ENCODE data around the gene GAMT.
A peak's percentile ranks its signal among the peaks of the same experiment; 100 is the strongest.

GAMT gene

DNA sequence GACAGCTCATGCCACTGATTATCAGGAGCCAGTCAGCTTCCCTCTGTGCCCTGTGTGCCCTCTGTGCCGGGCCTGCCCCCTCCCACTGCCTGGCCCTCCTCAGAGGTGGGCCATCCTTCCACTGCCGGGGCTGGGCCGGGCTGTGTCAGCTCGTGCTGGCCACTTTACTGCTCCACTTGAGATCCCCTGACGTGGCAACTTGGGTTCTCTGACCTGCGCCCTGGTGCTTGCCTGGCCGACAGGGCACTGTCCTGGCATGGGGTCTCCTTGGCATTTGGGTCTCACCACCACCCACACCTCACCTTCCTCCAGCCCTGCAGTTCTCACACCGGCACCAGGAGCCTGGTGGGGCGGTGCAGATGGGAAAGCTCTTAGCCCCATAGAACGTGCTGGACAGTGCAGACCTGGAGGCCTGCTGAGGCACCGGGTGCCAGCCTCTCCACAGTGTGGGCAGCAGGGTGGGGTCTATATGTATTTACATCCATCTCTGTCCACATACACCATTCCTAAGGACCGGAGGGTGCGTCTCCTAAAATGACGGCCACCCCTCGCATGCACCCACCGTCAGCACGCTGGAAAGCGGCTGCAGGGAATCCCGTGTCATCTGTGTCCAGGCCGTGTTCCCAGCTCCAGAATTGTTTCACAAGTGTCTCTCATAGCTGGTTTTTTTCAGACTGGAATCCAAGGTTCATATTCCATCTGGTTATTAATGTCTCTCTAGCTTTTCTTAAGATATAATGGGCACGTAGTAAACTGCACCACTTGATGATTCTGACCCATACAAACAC lies 17.8 kb upstream of the GAMT start:
- DNase-seq, result no peak
- H3K36me3 ChIP-seq (ENCODE audit: control insufficient read depth in 4 of 4, insufficient read depth in 4 of 4, low read length in 3 of 4), result peaks cover 16 to 87% (median 64%) of the 10 kb centered on the region in 4 experiments
- H3K9me3 ChIP-seq (ENCODE audit: control extremely low read depth in 1 of 5, control insufficient read depth in 4 of 5, insufficient read depth in 2 of 5, low read depth in 1 of 5, low read length in 4 of 5), result no peaks in the 10 kb centered on the region
- POLR2A ChIA-PET, result interaction anchor here (0.6 to 0.8 kb wide), 3 partner anchors 130 to 877 kb away, joined by 3 to 5 read pairs (median 5); no protein-coding TSS in a partner anchor
- no peaks in the 10 kb centered on the region for H3K27me3 ChIP-seq (replicated peaks in 2 of 5; ENCODE audit: control insufficient read depth in 4 of 5, insufficient read depth in 5 of 5, low read length in 4 of 5)
- no peak overlapping the region for H3K4me3 ChIP-seq (ENCODE audit: control insufficient read depth in 1 of 7, extremely low read depth in 1 of 7, insufficient read depth in 4 of 7, low read depth in 2 of 7, low read length in 6 of 7)
- no peak overlapping the region for H3K27ac ChIP-seq (ENCODE audit: insufficient read depth in 1 of 2, low read depth in 1 of 2, low read length in 2 of 2, poor library complexity in 1 of 2, severe bottlenecking in 2 of 2)
- WGBS (ENCODE audit: insufficient coverage), result 98% methylated on average over 21 of the region's 21 CpGs
- peaks cover 0 to 21% (median 17%) of the 10 kb centered on the region in 4 experiments for H3K4me1 ChIP-seq (ENCODE audit: control extremely low read depth in 1 of 4, control insufficient read depth in 4 of 4, insufficient read depth in 4 of 4, low read length in 3 of 4)
- CTCF ChIA-PET, result interaction anchor here (0.9 kb wide), 1 partner anchor 9 kb away, joined by 3 read pairs; no protein-coding TSS in a partner anchor

- H3K9me3 ChIP-seq (ENCODE audit: control extremely low read depth in 1 of 5, control insufficient read depth in 4 of 5, insufficient read depth in 2 of 5, low read depth in 1 of 5, low read length in 4 of 5), result no peaks in the 10 kb centered on the region
- no peak for DNase-seq
- ChIA-PET POLR2A (interaction anchor here (0.6 to 0.9 kb wide), 3 partner anchors 15 to 878 kb away, joined by 3 to 5 read pairs (median 3); no protein-coding TSS in a partner anchor), CTCF (interaction anchor here (0.9 kb wide), 1 partner anchor 9 kb away, joined by 3 read pairs; no protein-coding TSS in a partner anchor)
- WGBS (ENCODE audit: insufficient coverage), result 96% methylated on average over 8 of the region's 13 CpGs
- peaks cover 16 to 87% (median 57%) of the 10 kb centered on the region in 4 experiments for H3K36me3 ChIP-seq (ENCODE audit: control insufficient read depth in 4 of 4, insufficient read depth in 4 of 4, low read length in 3 of 4)
- no peak overlapping the region for H3K27ac ChIP-seq (ENCODE audit: insufficient read depth in 1 of 2, low read depth in 1 of 2, low read length in 2 of 2, poor library complexity in 1 of 2, severe bottlenecking in 2 of 2)
- peaks cover 0 to 21% (median 17%) of the 10 kb centered on the region in 4 experiments for H3K4me1 ChIP-seq (ENCODE audit: control extremely low read depth in 1 of 4, control insufficient read depth in 4 of 4, insufficient read depth in 4 of 4, low read length in 3 of 4)
- H3K27me3 ChIP-seq (replicated peaks in 2 of 5; ENCODE audit: control insufficient read depth in 4 of 5, insufficient read depth in 5 of 5, low read length in 4 of 5), result no peaks in the 10 kb centered on the region
- H3K4me3 ChIP-seq (ENCODE audit: control insufficient read depth in 1 of 7, extremely low read depth in 1 of 7, insufficient read depth in 4 of 7, low read depth in 2 of 7, low read length in 6 of 7), result no peak overlapping the region
Measured at GRCh38 chr19:1418496-1418775, 17.1 kb upstream of the GAMT start.

DNA sequence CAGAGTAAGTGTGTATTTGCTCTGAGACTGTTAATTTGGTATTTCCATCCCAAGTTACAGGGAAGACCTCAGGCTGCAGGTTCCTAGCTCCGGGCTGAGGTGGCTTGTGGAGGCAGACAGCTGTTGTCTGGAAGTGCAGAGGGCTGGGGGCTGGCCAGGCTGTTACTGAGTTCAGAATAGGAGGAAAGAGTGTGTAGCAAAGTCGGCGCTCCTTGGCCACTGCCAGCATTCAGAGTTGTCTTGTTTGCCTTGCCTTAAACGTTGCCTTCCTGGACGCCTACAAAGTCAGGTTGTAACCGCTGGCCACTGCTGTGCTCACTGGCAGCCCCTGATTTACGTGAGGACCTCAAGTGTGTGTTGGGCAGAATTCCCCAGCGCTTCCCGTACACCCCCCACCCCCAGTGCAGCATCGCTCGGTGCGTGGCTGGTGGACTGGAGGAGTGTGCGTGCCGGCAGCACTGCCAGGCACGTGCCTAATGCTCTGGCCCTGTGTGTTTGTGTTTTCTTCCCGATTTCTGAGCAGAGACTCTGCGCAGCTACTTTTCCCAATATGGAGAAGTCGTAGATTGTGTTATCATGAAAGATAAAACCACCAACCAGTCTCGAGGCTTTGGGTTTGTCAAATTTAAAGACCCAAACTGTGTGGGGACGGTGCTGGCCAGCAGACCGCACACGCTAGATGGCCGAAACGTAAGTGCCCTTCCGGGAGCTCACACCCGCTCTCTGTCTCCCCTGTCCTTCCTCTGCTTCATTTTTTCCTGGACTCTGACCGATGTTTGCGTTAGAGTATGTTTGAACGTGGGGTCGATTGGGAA lies 16.5 kb upstream of the GAMT start:
- Histone ChIP-seq H3K9me3 (ENCODE audit: control extremely low read depth in 1 of 5, control insufficient read depth in 4 of 5, insufficient read depth in 2 of 5, low read depth in 1 of 5, low read length in 4 of 5) (no peaks in the 10 kb centered on the region), H3K27me3 (replicated peaks in 2 of 5; ENCODE audit: control insufficient read depth in 4 of 5, insufficient read depth in 5 of 5, low read length in 4 of 5) (no peaks in the 10 kb centered on the region), H3K4me1 (ENCODE audit: control extremely low read depth in 1 of 4, control insufficient read depth in 4 of 4, insufficient read depth in 4 of 4, low read length in 3 of 4) (peaks cover 0 to 21% (median 17%) of the 10 kb centered on the region in 4 experiments), H3K36me3 (ENCODE audit: control insufficient read depth in 4 of 4, insufficient read depth in 4 of 4, low read length in 3 of 4) (peaks cover 13 to 87% (median 55%) of the 10 kb centered on the region in 4 experiments), H3K27ac (ENCODE audit: insufficient read depth in 1 of 2, low read depth in 1 of 2, low read length in 2 of 2, poor library complexity in 1 of 2, severe bottlenecking in 2 of 2) (no peak overlapping the region), H3K4me3 (ENCODE audit: control insufficient read depth in 1 of 7, extremely low read depth in 1 of 7, insufficient read depth in 4 of 7, low read depth in 2 of 7, low read length in 6 of 7) (no peak overlapping the region)
- 90% methylated on average over 22 of the region's 30 CpGs for WGBS (ENCODE audit: insufficient coverage)
- DNase-seq, result no peak
- POLR2A ChIA-PET, result interaction anchor here (0.6 to 0.9 kb wide), 2 partner anchors 15 to 878 kb away, joined by 3 to 5 read pairs; no protein-coding TSS in a partner anchor
- CTCF ChIA-PET, result interaction anchor here (0.9 to 1.9 kb wide), 3 partner anchors 8 to 19 kb away, joined by 3 to 6 read pairs (median 3); no protein-coding TSS in a partner anchor

GRCh38 chr19:1417145-1417544 lies 15.8 kb upstream of the GAMT start:
- CTCF ChIA-PET, result interaction anchor here (1.0 to 1.9 kb wide), 4 partner anchors 14 to 19 kb away, joined by 3 to 6 read pairs (median 4); no protein-coding TSS in a partner anchor

DNA sequence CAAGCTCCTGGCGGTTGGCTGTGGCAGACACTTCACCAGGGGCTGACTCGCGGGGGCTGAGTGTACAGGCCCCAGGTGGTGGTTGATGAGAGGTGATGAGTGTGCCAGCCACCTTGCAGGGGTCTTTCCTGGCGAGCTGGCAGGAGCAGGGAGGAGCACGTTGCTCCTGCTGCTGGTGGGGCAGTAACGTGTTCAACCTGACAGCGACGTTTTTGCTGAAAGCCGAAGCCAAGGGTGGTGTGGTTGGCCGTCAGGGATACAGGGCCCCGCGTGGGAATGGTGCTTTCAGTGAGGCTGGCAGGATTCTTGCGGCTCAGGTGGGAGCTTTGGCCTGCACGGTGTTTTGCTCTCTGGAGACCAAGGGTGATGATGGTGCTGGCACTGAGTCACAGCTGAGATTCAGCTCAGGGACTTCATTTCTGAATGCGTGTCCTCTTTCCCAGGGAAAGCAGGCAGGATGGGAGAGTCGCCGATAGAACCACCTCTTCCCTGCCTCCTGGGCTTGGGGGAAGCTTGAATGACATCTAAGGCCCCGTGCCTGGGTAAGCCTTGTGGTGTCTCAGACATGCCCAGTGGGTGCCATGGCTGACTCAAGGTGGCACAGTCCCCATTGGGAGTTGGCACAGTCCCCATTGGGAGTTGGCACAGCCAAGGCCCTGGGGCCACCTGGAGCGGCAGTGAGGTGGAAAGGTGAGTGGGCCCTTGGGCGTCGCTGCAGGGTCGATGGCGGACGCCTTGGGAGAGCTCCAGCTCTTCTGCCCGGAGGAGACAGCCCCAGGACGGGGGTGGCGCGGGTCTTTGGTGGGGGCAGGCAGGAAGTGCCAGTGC lies 14.9 kb upstream of the GAMT start:
- Histone ChIP-seq H3K9me3 (ENCODE audit: control extremely low read depth in 1 of 5, control insufficient read depth in 4 of 5, insufficient read depth in 2 of 5, low read depth in 1 of 5, low read length in 4 of 5) (no peaks in the 10 kb centered on the region), H3K4me3 (ENCODE audit: control insufficient read depth in 1 of 7, extremely low read depth in 1 of 7, insufficient read depth in 4 of 7, low read depth in 2 of 7, low read length in 6 of 7) (peak overlapping the region in 2 of 7 experiments; percentile 25 to 49), H3K27ac (ENCODE audit: insufficient read depth in 1 of 2, low read depth in 1 of 2, low read length in 2 of 2, poor library complexity in 1 of 2, severe bottlenecking in 2 of 2) (peak overlapping the region in 1 of 2 experiments; percentile 57), H3K36me3 (ENCODE audit: control insufficient read depth in 4 of 4, insufficient read depth in 4 of 4, low read length in 3 of 4) (peaks cover 4 to 86% (median 42%) of the 10 kb centered on the region in 4 experiments), H3K27me3 (replicated peaks in 2 of 5; ENCODE audit: control insufficient read depth in 4 of 5, insufficient read depth in 5 of 5, low read length in 4 of 5) (no peaks in the 10 kb centered on the region), H3K4me1 (ENCODE audit: control extremely low read depth in 1 of 4, control insufficient read depth in 4 of 4, insufficient read depth in 4 of 4, low read length in 3 of 4) (peaks cover 0 to 27% (median 19%) of the 10 kb centered on the region in 4 experiments)
- ChIA-PET CTCF (interaction anchor here (1.0 to 1.9 kb wide), 4 partner anchors 14 to 20 kb away, joined by 3 to 6 read pairs (median 4); no protein-coding TSS in a partner anchor), POLR2A (no interaction called here)
- no peak for DNase-seq
- WGBS (ENCODE audit: insufficient coverage), result 84% methylated on average over 24 of the region's 28 CpGs

More at GRCh38 chr19:1417145-1417544, 15.8 kb upstream of the GAMT start:
- DNase-seq, result no peak
- H3K36me3 ChIP-seq (ENCODE audit: control insufficient read depth in 4 of 4, insufficient read depth in 4 of 4, low read length in 3 of 4), result peaks cover 8 to 87% (median 50%) of the 10 kb centered on the region in 4 experiments
- no peak overlapping the region for H3K4me3 ChIP-seq (ENCODE audit: control insufficient read depth in 1 of 7, extremely low read depth in 1 of 7, insufficient read depth in 4 of 7, low read depth in 2 of 7, low read length in 6 of 7)
- POLR2A ChIA-PET, result no interaction called here
- no peaks in the 10 kb centered on the region for H3K27me3 ChIP-seq (replicated peaks in 2 of 5; ENCODE audit: control insufficient read depth in 4 of 5, insufficient read depth in 5 of 5, low read length in 4 of 5)
- 95% methylated on average over 21 of the region's 21 CpGs for WGBS (ENCODE audit: insufficient coverage)
- H3K27ac ChIP-seq (ENCODE audit: insufficient read depth in 1 of 2, low read depth in 1 of 2, low read length in 2 of 2, poor library complexity in 1 of 2, severe bottlenecking in 2 of 2), result no peak overlapping the region
- H3K4me1 ChIP-seq (ENCODE audit: control extremely low read depth in 1 of 4, control insufficient read depth in 4 of 4, insufficient read depth in 4 of 4, low read length in 3 of 4), result peaks cover 0 to 22% (median 17%) of the 10 kb centered on the region in 4 experiments
- H3K9me3 ChIP-seq (ENCODE audit: control extremely low read depth in 1 of 5, control insufficient read depth in 4 of 5, insufficient read depth in 2 of 5, low read depth in 1 of 5, low read length in 4 of 5), result no peaks in the 10 kb centered on the region

DNA sequence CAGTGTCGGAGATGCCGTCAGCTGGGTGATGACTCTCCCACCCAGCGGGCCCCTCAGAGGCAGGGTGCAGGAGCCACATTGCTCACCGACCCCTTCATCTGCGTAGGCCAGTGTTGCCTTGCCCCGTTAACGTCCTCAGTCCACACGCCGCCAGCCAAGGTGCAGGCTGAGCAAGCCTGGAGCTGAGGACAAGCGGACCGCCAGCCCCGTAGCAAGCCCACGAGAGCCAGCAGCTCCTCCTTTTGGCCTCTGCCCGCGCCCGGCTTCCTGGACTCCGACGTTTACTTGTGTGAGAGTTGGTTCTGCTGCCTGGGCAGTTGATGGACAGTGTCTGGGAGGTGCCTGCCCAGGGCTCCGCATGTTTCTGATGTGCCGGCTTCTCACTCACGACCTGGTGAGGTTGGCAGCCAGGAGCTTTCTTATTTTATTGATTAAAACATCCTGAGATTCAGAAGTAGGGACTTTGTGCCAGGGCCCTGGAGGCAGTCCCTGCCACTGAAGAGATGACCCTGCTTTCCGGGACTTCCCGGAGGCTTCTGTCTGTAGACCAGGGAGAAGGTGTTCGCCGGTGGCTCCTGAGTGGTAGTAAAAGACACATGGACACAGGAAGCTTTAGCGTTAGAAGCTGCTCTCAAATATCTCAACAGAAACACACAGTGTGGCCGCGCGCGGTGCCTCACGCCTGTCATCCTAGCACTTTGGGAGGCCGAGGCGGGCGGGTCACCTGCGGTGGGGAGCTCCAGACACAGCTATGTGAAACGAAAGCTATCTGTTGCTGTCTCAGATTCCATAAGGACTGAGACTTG lies 11.9 kb upstream of the GAMT start:
- no peaks in the 10 kb centered on the region for H3K9me3 ChIP-seq (ENCODE audit: control extremely low read depth in 1 of 5, control insufficient read depth in 4 of 5, insufficient read depth in 2 of 5, low read depth in 1 of 5, low read length in 4 of 5)
- ChIA-PET POLR2A (interaction anchor here (0.9 kb wide), 1 partner anchor 25 kb away, joined by 4 read pairs; the partner anchor contains the start of gene RPS15), CTCF (interaction anchor here (1.1 to 1.7 kb wide), 4 partner anchors 31 to 58 kb away, joined by 3 to 6 read pairs (median 4); no protein-coding TSS in a partner anchor)
- DNase-seq, result no peak
- H3K4me1 ChIP-seq (ENCODE audit: control extremely low read depth in 1 of 4, control insufficient read depth in 4 of 4, insufficient read depth in 4 of 4, low read length in 3 of 4), result peaks cover 0 to 54% (median 44%) of the 10 kb centered on the region in 4 experiments
- H3K36me3 ChIP-seq (ENCODE audit: control insufficient read depth in 4 of 4, insufficient read depth in 4 of 4, low read length in 3 of 4), result peaks cover 2 to 83% (median 26%) of the 10 kb centered on the region in 4 experiments
- H3K27me3 ChIP-seq (replicated peaks in 2 of 5; ENCODE audit: control insufficient read depth in 4 of 5, insufficient read depth in 5 of 5, low read length in 4 of 5), result no peaks in the 10 kb centered on the region
- 88% methylated on average over 33 of the region's 36 CpGs for WGBS (ENCODE audit: insufficient coverage)
- no peak overlapping the region for H3K4me3 ChIP-seq (ENCODE audit: control insufficient read depth in 1 of 7, extremely low read depth in 1 of 7, insufficient read depth in 4 of 7, low read depth in 2 of 7, low read length in 6 of 7)
- H3K27ac ChIP-seq (ENCODE audit: insufficient read depth in 1 of 2, low read depth in 1 of 2, low read length in 2 of 2, poor library complexity in 1 of 2, severe bottlenecking in 2 of 2), result peak overlapping the region in 1 of 2 experiments; percentile 23

Data from common myeloid progenitor, CD34-positive (primary cell).